ENCODE measurements around the gene MAIP1. TPM values are rescaled to one million over a fixed set of nuclear protein-coding genes. Genes with fewer than 3 reads are reported as not detected.

The MAIP1 gene, protein sequence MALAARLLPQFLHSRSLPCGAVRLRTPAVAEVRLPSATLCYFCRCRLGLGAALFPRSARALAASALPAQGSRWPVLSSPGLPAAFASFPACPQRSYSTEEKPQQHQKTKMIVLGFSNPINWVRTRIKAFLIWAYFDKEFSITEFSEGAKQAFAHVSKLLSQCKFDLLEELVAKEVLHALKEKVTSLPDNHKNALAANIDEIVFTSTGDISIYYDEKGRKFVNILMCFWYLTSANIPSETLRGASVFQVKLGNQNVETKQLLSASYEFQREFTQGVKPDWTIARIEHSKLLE
- total RNA-seq (2022; extraction: Qiagen RNA extraction): 35.7 to 42.4 TPM (median 39.8 TPM) in 5 replicates

DNA sequence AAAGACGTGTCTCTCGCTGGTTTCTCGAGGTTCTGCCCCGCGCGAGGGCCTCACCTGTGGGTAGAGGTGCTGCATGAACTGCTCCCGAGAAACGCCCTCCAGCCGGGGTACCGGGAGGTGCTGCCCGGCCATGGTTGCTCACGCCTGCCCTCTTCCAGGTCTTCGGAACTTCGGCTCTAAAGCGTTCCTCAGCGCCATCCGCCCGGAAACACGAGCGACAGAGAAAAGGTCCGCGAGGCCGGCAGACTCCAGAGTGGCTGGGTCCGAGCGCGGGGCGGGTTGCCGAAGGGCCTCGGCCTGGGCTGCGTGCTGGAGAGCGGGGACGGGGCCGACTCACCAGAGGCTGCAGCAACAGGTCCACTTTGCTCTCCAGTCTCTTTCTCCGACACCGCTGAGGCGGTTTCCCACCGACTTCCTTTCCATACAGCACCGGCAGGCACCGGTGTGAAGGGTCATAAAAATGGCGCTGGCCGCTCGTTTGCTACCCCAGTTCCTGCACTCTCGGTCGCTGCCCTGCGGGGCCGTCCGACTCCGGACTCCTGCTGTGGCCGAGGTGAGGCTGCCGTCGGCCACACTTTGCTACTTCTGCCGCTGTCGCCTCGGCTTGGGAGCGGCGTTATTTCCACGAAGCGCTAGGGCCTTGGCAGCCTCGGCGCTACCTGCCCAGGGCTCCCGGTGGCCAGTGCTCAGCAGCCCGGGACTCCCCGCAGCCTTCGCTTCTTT, at the start of gene MAIP1, which contains the start of gene TYW5:
MAIP1 (plus strand) TSS at position 244 of the 723 bp plus-strand sequence; CDS start at position 461, 217 bp downstream.
TYW5 (minus strand) TSS at position 153 of the 723 bp plus-strand sequence; CDS start at position 132, 21 bp downstream.

DNA sequence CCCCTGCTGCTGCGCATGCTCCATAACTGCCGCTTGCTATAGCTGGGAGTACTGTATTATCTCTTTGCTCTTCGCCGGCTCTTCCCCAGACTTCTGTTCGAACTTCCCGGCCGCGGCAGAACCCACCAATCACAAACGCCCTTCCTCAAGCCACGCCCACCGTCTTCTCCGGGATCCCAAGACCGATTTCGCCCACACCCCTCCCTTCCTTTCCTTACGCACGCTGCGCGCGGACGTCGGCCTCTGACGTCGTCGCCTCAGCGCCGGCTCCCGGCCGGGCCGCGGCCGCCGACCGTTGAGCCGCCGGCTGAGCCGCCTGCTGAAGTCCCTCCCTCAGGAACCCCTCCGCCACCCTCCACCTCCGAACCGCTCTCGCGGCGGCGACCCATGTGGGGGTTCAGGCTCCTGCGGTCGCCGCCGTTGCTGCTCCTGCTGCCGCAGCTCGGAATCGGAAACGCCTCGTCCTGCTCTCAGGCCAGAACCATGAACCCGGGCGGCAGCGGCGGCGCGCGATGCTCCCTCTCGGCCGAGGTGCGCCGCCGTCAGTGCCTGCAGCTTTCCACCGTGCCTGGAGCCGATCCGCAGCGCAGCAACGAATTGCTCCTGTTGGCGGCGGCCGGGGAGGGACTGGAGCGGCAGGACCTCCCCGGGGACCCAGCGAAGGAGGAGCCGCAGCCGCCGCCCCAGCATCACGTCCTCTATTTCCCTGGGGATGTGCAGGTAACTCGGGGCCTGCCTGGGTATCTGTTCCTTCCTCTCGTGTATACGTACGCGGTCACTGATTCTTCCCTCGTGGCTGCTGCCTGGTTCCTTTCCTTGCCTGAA, 44.1 kb upstream of the MAIP1 start, which contains the start of gene C2orf69:
C2orf69 (plus strand) TSS at position 242 of the 825 bp plus-strand sequence; CDS start at position 388, 146 bp downstream.

Other genes starting within 250 kb of the MAIP1 start
- gene FTCDNL1, start 104.4 kb upstream of the MAIP1 start, total RNA-seq (2022; extraction: Qiagen RNA extraction): 2.2 to 3.2 TPM (median 2.6 TPM) in 5 replicates
- 6.6 to 8.6 TPM (median 8.4 TPM) in 5 replicates for gene C2orf69, start 44.3 kb upstream of the MAIP1 start, total RNA-seq (2022; extraction: Qiagen RNA extraction)
- gene TYW5, start 91 bp upstream of the MAIP1 start, total RNA-seq (2022; extraction: Qiagen RNA extraction): 6.8 to 9.3 TPM (median 7.1 TPM) in 5 replicates

Measured in A549 treated with CORT108297 at 1 μM for 4 hours (cell line).